SIG-M5 treated with dmso at 0.1 percent for 504 hours (cell line): ENCODE results near the gene ATP5F1E.

Experiments used
- DNase-seq: peaks from one replicate; lab custom pipeline; 2025; ENCODE audit not compliant: unreplicated experiment; lab: John Stamatoyannopoulos, UW

Gene ATP5F1E

DNA sequence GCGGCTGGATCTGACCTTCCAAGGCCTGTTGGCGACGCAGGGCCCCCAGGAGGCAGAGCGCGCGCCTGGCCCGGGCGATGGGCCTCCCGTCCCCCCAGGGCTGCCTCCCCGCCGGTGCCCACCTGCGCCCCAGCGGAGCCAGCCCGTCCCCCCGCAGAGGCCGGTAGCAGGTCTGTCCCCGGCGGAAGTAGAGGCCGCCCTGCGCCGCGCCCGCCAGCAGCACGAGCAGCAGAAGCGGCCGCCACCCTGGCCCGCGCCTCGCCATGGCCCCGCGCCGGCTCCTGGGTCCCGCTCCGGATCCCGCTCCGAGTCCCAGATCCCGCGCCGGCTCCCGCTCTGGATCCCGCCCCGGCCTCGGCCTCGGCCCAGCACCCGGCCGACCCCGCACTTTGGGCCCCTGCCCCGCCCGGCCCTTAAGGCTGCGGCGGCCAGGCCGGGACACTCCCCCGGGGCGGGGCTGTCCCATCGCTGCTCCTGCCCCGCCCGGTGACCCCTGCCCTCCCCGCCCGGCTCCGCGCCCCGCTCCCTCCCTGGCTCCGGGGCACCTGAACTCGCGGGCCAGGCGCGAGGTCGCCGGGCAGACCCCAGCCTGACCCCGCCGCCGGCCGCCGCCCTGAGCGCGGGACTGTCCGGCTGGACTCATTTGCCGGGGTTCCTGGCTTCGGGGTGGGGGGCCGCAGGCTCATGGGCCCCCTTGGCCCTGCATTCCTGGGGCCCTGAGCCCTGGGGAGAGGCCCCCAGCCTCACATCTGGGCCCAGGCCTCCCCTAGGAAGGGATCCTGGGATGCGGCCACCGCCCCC, 25.1 kb downstream of the ATP5F1E start, which contains the start of gene CTSZ:
TSS of gene CTSZ (minus strand) at position 391 of the 801 bp plus-strand sequence. CDS start at position 265, 126 bp downstream.
- peak; percentile 24 for DNase-seq

DNA sequence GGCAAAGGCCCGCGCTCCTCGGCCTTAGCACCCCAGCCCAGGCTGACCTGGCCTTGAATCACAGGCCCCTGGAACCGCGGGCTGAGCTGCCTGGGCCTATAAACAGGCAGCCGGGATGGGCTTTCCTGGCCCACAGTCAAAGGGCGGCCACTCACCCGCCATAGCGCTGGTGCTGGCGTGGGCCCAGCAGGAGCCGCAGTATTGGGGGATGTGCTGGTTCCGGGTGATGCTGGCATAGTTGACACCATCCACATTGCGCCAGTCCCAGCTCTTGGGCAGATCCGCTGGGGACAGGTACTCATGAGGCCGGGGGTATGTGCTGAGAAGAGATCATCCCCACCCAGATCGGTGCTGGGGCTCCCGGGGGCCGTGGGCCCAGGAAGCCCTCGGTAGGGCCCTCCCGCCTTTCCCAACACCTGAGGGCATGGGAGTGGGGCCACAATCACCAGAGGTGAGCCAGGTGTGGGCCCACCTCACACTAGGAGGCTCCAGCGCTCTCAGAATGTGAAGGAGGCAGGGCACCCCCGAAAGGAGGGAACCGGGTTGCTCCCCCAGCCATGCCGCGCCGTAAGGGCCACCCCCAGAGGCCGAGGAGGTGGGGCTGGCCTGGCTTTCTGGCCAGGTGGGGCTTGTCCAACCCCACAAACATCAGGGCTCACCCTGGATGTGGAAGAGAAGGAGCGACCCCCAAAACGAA, 25.8 kb downstream of the ATP5F1E start:
- DNase-seq, result no peak

DNA sequence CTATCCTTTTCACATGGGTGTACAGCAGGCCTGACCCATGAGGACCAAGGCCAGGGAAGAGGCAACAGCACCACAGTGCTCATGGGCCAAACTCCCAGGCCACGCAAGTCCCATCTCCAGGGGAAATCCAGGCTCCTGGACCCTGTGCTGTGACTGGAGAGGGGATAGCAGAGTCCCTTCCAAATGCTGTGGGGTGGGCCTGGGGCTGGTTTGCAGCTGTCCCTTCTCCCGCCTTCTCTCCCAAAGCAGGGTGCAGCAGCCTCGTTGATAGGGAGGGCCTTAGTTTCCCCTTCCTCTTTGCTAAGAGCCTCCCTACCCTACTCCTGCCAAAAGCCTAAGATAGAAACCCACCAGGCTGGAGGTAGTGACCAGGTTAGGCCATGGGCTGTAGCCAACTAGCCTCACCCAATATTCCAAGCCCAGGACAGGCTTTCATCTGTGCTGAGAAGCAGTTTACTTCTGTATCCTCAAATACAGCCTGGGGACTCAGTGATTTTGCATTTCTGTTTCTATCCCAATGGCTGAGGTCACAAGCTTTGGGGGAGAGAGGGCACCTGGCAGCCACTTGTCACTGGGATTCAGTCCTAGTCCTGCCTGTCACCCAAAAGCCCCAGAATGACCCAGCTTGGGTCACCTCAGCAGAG, 26.5 kb downstream of the ATP5F1E start:
- DNase-seq, result no peak

DNA sequence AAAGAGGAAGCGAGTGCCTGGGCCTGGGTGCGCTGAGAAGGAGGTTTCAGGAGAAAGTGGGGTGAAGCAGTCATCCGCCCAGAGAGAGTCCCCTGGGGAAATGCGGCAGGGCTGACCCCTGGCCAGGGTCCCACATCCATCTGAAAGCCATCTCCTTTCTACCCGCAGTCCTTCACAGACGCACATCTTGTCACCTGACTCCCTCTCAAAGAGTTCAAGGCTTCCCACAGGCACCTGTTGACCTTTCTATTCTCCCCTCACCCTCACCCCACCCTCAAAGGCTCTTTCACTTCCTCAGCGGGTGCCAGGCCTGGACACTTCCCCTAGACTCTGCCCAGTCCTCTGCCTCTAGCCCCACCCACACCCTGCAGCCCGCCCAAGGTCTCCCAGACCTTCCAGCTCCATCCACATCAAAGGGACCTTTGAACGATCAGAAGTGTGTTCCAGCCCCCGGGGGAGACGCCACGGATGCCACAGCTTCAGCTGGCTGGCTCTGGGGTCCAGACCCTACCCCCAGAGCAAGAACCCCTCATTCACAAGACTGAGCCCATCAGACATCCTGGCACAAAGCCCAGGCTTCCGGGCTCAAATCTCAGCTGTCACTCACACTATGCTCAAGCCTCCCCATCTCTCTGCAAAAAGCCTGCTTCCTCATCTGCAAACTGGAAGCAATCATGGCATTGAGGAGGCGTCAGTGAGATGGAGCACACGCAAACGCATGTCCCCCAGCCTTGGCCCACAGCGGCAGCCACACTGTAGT, 27.2 kb downstream of the ATP5F1E start:
- DNase-seq, result peak; percentile 90

DNA sequence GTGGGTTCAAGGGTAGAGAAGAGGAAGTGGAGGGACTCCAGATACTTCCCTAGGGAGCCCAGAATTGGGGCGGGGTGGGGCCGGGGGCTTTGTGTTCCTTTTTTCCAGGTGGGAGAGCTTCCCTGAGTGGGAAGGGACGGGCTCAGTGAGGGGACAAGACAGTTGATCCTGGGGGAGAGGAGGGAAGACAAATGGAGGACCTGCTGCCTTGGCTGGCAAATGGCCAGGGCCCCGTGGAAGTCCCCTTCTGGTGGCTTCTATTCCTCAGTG, 27.7 kb downstream of the ATP5F1E start:
- DNase-seq, result no peak

DNA sequence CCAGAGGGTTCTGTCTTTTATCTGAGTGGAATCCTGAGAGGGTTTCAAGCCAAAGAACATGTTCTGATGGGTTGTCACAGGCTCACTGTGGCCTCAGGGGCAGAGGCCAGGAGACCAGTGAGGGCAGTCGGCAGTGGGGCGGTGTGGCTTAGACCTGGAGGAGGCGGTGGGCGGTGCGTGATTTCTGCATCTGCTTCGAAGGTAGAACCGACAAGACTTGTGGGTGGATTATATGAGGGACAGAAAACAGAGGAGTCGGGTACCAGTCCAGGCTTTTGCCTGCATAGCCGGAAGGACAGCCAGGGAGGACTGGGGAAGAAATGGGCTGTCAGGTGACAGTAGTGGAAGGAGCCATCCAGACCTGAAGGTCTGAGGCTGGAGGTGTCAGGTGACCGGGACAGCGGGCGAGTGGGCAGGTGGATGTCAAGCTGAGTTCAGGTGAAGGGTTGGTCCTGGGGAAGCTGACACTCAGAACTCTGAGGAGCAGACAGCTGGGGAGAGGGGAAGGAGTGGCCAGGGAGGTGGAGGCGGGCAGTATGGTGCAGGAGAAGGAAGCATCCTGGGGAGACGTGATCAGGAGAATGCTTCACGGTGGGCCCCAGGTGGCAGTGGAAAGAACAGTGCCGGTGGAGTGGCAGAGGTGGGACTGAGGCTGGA, 28.2 kb downstream of the ATP5F1E start:
- DNase-seq, result no peak

DNA sequence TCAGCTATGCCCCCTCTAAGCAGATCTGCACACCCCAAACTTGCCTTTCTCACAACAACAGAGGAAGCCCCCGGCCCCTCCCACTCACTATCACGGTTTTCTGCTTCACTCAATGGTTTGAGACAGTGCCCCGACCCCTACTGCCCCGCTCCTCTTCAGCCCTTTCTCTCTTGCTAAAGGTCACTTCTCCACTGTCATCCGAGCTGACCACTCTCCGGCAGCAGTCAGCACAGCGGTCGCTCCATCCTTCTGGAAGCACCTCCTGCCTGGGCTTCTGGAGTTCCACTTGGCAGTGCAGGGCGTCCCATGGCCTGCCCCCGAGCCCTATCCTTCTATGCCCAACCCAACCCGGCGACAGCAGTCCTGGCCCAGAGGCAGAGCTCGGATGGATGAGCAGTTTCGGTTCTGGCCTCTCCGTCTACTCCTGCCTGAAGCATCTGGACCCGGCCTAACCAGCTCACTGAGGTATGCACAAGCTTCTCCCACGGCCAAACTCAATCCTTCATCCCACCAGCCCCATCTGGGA, 29.2 kb downstream of the ATP5F1E start:
- no peak for DNase-seq

DNA sequence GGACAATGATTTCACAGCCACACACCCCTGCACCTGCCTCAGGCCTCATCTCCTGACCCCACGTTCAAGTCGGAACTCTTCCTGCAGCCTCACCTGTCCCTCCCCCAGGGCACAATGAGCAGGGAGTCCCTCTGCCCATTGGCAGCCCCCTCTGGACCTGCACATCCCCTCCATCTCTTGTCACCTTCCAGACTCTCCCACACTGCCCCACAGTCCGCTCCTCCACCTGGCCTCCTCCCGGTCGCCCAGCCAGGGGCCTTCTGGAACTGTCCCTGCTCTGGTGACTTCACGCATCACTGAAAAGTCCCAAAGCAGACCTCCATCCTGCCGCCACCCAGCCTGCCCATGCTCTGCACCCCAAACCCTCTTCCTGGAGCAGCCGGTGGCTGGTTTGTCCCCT, 29.7 kb downstream of the ATP5F1E start:
- no peak for DNase-seq

DNA sequence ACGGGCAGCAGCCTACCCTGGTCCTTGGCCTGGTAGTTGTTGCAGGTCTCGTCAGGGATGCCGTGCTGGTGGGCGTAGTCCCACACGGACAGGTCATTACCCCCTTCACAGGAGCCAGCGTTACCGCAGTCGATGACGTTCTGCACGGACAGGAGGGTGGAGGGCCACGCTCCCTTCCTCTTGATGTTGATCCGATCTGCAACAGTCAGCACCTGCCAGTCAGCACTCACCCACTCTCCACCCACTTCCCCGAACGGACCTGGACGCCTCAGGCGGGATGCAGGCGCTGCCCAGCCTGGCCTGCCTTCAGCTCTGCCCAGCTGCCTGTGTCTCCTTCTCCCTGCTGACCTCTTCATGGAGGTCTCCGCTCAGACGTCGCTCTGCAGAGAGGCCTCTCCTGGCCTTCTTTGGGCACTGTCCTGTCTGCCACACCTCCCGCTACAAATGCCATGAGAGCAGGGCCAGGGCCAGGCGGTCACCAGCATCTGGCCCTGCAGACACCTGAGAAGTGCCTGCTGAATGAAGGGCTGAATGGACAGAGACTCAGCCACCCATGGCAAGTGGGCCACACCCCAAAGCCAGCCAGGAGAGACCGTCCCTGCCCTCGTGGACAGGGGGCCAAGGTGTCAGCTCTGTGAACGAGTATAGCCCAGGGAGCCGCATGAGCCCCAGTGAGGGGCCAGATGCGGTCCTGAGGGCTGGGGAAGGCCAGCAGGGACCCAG, 30.5 kb downstream of the ATP5F1E start:
- DNase-seq, result no peak

DNA sequence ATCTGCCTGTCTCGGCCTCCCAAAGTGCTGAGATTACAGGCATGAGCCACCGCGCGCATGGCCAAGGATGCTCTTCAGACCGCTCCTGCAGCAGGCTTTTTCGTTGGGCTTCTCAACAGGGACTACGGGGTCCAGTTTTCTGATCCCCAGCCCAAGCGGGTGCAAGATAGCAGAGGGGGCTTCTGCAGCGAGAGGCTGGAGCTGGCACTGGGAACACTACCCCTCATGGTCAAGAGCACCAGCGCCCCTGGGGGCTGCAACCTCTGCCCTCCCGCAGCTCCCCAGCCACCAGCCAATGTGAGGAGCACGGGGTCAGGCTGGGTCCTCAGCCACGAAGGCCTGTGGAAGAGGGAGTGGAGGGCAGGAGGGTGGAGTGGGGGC, 31.1 kb downstream of the ATP5F1E start:
- DNase-seq, result no peak

DNA sequence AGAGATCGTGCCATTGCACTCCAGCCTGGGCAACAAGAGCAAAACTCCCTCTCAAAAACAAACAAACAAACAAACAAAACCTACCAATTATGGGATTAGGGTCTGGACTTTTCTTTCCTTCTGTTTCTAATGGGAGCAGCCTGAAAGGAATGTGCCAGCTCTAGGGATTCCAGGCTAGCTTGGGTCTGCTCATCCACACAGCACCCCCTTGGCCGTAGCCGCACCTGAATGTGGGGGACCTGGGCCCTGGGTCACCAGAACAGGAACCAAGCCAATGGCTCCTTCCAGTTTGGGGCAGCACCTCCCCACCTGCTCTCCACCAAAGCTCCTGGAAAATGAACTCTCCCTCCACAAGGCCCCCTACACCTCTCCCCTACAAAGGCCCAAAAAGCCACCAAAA, 31.8 kb downstream of the ATP5F1E start:
- no peak for DNase-seq

DNA sequence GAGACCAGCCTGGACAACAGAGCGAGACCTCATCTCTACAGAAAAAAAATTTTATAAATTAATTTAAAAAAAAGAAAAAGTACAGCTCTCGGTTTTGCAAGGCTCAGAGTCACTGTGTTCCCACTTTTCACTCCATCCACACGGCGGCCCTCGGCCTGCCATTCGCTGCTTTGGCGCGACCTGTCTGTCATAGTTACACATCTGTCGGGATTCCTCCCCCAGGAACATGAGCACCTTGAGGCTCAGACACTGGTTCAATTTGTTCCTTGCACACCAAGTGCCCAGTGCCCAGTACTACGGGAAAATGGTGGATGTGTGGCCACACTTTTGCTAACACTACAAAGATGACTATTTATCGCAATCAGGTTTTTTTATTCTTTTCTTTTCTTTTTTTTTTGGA, 33.5 kb downstream of the ATP5F1E start:
- DNase-seq, result no peak

DNA sequence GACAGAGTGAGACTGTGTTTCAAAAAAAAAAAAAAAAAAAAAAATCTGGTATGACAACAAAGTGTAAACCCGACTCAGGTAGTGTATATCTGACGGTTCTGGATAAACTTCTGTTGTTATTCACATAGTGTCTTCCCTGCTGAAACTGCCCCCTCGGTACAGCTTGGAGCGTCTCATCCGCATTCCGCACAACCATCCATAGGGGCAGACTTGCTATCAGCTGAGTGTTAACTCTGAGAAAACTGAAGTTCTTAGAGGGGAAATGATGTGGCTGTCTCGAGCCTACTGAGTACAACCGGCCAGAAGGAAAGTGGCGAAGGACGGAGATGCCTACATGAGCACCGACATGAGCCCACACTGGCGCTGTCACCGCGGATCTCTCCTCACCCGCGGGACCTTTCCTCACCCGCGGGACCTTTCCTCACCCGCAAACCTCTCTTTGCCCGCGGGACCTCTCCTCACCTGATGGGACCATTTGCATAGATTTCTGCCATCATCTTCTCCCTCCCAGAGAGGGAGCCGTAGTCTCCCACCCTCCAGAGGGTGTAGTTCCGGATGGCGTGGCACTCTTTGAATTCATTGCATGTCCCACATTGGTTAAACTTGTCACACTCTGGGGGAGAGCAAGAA, 34.9 kb downstream of the ATP5F1E start:
- DNase-seq, result no peak

DNA sequence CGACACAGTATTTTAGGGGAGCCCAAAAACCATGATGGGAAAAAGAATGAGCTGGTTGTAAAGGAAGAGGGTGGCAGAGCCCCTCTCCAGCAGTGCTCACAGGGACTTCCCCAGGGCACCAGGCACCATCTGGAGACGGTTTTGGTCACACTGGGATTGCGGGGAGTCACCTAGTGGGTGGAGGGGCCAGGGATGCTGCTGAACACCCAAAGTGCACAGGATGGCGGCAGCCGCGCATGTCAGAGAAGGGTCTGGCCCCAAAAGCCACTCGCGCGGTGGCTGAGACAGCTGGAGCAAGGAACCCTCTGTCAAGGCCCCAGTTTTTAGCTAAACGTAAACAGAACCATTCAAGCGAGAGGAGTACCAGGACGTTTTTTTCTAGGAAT, 35.9 kb downstream of the ATP5F1E start:
- DNase-seq, result no peak

DNA sequence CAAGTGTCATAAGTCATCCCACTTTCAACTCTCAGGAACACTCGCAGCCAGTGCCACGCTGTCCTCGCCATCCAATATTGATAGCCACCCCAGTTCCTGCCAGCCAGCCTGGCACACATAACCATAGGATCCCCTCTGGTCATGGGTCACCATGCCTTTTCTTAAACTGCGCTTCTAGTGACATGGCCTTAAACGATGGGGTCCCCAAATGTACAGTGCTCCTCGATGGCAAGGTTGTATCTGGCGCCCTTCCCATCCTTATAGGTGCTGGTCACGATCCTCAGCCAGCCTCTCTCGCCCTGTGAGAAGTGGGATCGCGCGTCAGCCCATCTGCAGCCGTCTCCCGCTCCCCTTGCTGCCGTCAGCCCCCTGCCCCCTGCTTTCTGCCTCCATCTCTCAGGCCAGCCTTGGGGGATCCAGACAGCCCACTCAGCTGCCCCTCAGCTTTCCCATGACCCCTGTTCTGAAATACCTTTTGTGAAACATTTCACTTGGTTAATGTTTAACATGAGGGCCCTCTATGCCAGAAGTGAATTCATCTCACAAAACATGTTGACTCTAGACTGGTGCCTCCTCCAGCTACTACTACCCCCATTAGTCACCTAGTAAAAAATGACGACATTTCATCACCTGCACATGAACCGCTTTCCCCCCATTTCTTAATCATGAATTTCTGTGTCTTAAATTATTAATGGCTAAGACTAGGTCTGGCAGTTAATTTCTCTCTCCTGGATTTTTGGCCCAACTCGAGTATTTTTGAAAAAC, 36.5 kb downstream of the ATP5F1E start:
- DNase-seq, result no peak

DNA sequence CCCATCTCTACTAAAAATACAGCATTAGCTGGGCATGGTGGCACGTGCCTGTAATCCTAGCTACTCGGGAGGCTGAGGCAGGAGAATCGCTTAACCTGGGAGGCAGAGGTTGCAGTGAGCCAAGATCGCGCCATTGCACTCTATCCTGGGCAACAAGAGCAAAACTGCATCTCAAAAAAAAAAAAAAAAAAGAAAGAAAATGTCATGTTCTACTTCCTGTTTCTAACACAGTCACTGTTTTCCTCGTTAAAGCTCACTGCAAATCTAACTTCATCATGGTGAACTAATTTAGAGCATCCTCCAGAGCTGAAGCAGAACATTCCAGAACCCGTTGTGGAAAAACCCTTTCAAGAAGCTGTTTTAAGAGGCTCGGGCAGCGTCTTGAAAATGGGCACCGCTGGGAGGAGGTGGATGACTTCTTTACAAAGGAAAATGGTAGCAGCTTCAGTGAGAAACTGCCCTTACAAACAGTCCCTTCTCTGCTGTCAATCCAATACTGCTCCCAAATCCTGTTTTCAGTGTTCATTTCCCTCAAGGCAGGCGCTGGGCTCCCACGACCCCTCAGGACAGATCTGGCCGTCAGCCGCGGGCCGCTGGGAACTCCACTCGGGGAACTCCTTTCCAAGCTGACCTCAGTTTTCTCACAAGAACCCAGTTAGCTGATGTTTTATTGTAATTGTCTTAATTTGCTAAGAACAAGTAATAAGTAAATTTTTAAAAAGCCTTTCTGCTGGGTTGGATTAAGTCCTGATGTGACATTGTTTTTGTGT, 37.6 kb downstream of the ATP5F1E start:
- DNase-seq, result no peak

DNA sequence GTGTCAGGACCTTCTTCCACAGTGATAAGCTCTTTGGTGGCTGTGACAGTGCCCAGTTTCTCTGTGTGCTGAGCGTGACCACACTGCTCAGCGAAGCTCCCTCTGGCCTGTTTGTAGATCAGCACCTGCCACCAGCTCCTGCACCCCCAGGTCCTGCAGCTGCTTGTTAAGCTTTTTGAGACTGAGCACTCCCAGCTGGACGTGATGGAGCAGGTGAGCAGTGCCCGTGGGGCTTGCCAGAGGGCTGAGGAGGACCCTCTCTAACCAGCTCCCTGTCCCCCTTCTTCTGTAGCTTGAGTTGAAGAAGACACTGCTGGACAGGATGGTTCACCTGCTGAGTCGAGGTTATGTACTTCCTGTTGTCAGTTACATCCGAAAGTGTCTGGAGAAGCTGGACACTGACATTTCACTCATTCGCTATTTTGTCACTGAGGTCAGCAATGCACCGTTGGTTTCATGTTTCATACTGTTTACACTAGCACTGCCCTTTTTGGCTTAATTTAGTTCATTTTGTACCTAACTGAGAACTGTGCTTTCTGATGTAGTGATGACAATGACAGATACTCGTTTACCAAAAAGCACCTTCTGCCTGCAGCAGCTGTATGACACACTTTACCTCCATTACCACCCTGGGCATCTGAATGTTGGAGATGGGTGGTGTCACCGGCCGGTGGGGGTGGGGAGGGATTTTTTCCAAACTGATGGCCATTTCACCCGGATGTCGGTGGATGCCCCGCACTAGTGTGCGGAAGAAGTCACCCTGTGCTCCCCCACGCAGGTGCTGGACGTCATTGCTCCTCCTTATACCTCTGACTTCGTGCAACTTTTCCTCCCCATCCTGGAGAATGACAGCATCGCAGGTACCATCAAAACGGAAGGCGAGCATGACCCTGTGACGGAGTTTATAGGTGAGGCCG, 38.5 kb downstream of the ATP5F1E start:
- no peak for DNase-seq
